ENCODE data around the gene BAG1. TPM values are rescaled to one million over a fixed set of nuclear protein-coding genes. Genes with fewer than 3 reads are reported as not detected.
A peak's percentile ranks its signal among the peaks of the same experiment; 100 is the strongest.

Gene BAG1
- total and polyA plus RNA-seq, 2 of the 13 experiments (the other 11 are each of a cell fraction or from before 2014, with no cell fraction given), result 23.1 to 59.5 TPM

DNA sequence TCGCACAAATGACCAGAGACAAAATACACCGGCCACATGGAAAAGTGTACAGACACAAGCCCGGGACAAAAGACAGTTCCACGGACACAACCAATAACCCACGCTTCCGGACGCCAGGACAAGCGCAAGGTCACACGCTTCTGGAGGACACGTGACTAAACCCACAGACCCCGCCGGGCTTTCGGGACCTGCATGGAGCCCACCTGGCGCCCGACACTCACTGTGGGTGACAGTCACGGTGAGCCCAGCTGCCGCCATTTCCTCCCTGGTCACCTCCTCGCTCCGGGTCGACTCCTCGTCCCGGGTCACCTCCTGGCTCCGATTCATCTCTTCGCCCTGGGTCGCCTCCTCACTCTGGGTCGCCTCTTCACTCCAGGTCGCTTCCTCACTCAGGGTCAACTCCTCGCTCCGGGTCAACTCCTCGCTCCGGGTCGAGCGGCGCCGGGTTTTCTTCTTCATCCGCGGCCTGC is 470 bp downstream of the BAG1 start (continued):
- TF ChIP-seq, protein P1, sequence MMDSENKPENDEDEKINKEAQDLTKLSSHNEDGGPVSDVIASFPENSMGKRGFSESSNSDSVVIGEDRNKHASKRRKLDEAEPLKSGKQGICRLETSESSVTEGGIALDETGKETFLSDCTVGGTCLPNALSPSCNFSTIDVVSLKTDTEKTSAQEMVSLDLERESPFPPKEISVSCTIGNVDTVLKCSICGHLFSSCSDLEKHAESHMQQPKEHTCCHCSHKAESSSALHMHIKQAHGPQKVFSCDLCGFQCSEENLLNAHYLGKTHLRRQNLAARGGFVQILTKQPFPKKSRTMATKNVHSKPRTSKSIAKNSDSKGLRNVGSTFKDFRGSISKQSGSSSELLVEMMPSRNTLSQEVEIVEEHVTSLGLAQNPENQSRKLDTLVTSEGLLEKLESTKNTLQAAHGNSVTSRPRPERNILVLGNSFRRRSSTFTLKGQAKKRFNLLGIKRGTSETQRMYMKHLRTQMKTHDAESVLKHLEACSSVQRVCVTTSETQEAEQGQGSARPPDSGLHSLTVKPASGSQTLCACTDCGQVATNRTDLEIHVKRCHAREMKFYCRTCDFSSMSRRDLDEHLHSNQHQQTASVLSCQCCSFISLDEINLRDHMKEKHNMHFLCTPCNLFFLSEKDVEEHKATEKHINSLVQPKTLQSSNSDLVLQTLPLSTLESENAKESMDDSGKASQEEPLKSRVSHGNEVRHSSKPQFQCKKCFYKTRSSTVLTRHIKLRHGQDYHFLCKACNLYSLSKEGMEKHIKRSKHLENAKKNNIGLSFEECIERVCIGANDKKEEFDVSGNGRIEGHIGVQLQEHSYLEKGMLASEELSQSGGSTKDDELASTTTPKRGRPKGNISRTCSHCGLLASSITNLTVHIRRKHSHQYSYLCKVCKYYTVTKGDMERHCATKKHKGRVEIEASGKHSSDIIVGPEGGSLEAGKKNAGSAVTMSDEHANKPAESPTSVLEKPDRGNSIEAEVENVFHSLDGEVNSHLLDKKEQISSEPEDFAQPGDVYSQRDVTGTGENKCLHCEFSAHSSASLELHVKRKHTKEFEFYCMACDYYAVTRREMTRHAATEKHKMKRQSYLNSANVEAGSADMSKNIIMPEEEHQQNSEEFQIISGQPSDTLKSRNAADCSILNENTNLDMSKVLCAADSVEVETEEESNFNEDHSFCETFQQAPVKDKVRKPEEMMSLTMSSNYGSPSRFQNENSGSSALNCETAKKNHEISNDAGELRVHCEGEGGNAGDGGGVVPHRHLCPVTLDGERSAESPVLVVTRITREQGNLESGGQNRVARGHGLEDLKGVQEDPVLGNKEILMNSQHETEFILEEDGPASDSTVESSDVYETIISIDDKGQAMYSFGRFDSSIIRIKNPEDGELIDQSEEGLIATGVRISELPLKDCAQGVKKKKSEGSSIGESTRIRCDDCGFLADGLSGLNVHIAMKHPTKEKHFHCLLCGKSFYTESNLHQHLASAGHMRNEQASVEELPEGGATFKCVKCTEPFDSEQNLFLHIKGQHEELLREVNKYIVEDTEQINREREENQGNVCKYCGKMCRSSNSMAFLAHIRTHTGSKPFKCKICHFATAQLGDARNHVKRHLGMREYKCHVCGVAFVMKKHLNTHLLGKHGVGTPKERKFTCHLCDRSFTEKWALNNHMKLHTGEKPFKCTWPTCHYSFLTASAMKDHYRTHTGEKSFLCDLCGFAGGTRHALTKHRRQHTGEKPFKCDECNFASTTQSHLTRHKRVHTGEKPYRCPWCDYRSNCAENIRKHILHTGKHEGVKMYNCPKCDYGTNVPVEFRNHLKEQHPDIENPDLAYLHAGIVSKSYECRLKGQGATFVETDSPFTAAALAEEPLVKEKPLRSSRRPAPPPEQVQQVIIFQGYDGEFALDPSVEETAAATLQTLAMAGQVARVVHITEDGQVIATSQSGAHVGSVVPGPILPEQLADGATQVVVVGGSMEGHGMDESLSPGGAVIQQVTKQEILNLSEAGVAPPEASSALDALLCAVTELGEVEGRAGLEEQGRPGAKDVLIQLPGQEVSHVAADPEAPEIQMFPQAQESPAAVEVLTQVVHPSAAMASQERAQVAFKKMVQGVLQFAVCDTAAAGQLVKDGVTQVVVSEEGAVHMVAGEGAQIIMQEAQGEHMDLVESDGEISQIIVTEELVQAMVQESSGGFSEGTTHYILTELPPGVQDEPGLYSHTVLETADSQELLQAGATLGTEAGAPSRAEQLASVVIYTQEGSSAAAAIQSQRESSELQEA (CRISPR knock-in tag; IDR thresholded peaks at IDR 0.05; ENCODE audit: not compliant biosample characterization), result peak; percentile 28
- TF ChIP-seq RFXANK (CRISPR knock-in tag; IDR thresholded peaks at IDR 0.05) (no peak), BRCA1 (CRISPR knock-in tag; IDR thresholded peaks at IDR 0.05) (0 out of 2 replicates have a peak, but pooled peaks have one; percentile 71), GLI4 (CRISPR knock-in tag; IDR thresholded peaks at IDR 0.05; ENCODE audit: borderline replicate concordance) (no peak), ZSCAN20 (CRISPR knock-in tag; IDR thresholded peaks at IDR 0.05; ENCODE audit: borderline replicate concordance) (peak; percentile 50; the same call in 1 of the 2 replicates), ASH2L (IDR thresholded peaks at IDR 0.05; ENCODE audit: insufficient read length, low read depth, low read length) (peak; percentile 64), KLF16 (CRISPR knock-in tag; IDR thresholded peaks at IDR 0.05) (0 out of 4 replicates have a peak, but pooled peaks of 1 of the 2 experiments have one; percentile 42), ZNF740 (CRISPR knock-in tag; IDR thresholded peaks at IDR 0.05) (0 out of 2 replicates have a peak, but pooled peaks have one; percentile 24), ZNF792 (CRISPR knock-in tag; IDR thresholded peaks at IDR 0.05) (0 out of 2 replicates have a peak, but pooled peaks have one; percentile 14), ZMAT5 (CRISPR knock-in tag; IDR thresholded peaks at IDR 0.05; ENCODE audit: borderline replicate concordance, low read depth) (no peak), HOXA9 (CRISPR knock-in tag; IDR thresholded peaks at IDR 0.05; ENCODE audit: borderline replicate concordance) (no peak), KDM2A (CRISPR knock-in tag; IDR thresholded peaks at IDR 0.05; ENCODE audit: borderline replicate concordance, low read depth) (0 out of 2 replicates have a peak, but pooled peaks have one; percentile 47), ZNF775 (CRISPR knock-in tag; IDR thresholded peaks at IDR 0.05; ENCODE audit: borderline replicate concordance) (no peak), ZNF225 (CRISPR knock-in tag; IDR thresholded peaks at IDR 0.05) (0 out of 2 replicates have a peak, but pooled peaks have one; percentile 50), CBX5 (CRISPR knock-in tag; IDR thresholded peaks at IDR 0.05; ENCODE audit: borderline replicate concordance) (no peak)
- TF ChIP-seq, protein P2, sequence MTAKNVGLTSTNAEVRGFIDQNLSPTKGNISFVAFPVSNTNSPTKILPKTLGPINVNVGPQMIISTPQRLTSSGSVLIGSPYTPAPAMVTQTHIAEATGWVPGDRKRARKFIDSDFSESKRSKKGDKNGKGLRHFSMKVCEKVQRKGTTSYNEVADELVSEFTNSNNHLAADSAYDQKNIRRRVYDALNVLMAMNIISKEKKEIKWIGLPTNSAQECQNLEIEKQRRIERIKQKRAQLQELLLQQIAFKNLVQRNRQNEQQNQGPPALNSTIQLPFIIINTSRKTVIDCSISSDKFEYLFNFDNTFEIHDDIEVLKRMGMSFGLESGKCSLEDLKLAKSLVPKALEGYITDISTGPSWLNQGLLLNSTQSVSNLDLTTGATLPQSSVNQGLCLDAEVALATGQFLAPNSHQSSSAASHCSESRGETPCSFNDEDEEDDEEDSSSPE (CRISPR knock-in tag; IDR thresholded peaks at IDR 0.05), result no peak
- TF ChIP-seq, protein P3, sequence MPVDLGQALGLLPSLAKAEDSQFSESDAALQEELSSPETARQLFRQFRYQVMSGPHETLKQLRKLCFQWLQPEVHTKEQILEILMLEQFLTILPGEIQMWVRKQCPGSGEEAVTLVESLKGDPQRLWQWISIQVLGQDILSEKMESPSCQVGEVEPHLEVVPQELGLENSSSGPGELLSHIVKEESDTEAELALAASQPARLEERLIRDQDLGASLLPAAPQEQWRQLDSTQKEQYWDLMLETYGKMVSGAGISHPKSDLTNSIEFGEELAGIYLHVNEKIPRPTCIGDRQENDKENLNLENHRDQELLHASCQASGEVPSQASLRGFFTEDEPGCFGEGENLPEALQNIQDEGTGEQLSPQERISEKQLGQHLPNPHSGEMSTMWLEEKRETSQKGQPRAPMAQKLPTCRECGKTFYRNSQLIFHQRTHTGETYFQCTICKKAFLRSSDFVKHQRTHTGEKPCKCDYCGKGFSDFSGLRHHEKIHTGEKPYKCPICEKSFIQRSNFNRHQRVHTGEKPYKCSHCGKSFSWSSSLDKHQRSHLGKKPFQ (CRISPR knock-in tag; IDR thresholded peaks at IDR 0.05; ENCODE audit: insufficient replicate concordance), result peak; percentile 69

Measured in HepG2 (cell line).